Measurements from ENCODE around the gene SOCS3. TPM values are rescaled to one million over a fixed set of nuclear protein-coding genes. Genes with fewer than 3 reads are reported as not detected.

SOCS3 gene
- total and polyA plus RNA-seq, 10 of the 15 experiments (the other 5 are each of a cell fraction or from before 2014, with no cell fraction given) = 0.05 to 3.9 (median 1.0) TPM

- BruUV-seq (replicated peaks) = no TSS peak
- ATAC-seq (peak; percentile 46), FAIRE-seq (no peak), DNase-seq (ENCODE audit: low read depth, low spot score) (no peak)
- peak overlapping the region; percentile 43 for H2AFZ ChIP-seq (ENCODE audit: control insufficient read depth, low read depth, low read length)
- peak overlapping the region; percentile 80; the same call in 1 of the 2 replicates for H3K4me2 ChIP-seq (ENCODE audit: control insufficient read depth, insufficient read depth)
- no peaks in the 10 kb centered on the region for H3K9me3 ChIP-seq (replicated peaks; ENCODE audit: control insufficient read depth, insufficient read depth, low read length)
- intact Hi-C loops (cut with micrococcal nuclease; ENCODE audit: unreplicated experiment) (no loop called here), in situ Hi-C loops (cut with MboI) (no loop called here)
- no peak overlapping the region for H3K4me3 ChIP-seq
- ChIA-PET SMC1A (ENCODE audit: uncharacterized antibody, unreplicated experiment) (interaction anchor here (0.9 to 3.4 kb wide), 4 partner anchors 15 to 54 kb away, joined by 3 to 14 read pairs (median 7); no protein-coding TSS in a partner anchor), RAD21 (ENCODE audit: unreplicated experiment) (interaction anchor here (1.1 to 3.9 kb wide), 2 partner anchors 17 to 26 kb away, joined by 3 to 33 read pairs; no protein-coding TSS in a partner anchor), CTCF (interaction anchor here (1.1 to 2.5 kb wide), 2 partner anchors 26 to 54 kb away, joined by 6 to 12 read pairs; no protein-coding TSS in a partner anchor), POLR2A (interaction anchor here (1.2 to 3.1 kb wide), 4 partner anchors 13 to 28 kb away, joined by 4 to 14 read pairs (median 8); no protein-coding TSS in a partner anchor)
- no peaks in the 10 kb centered on the region for H4K20me1 ChIP-seq (ENCODE audit: control insufficient read depth, insufficient read depth)
- H3K36me3 ChIP-seq (ENCODE audit: control insufficient read depth in 2 of 2, insufficient read depth in 2 of 2, low read length in 1 of 2) = no peaks in the 10 kb centered on the region
- H3K4me1 ChIP-seq (ENCODE audit: control insufficient read depth, insufficient read depth, low read length) = peaks cover 53% of the 10 kb centered on the region
- no peak overlapping the region for H3K9ac ChIP-seq (ENCODE audit: control insufficient read depth, insufficient read depth, low read length)
- H3K27ac ChIP-seq (ENCODE audit: control insufficient read depth, insufficient read depth) = no peak overlapping the region
- TF ChIP-seq GABPA (IDR thresholded peaks at IDR 0.05; ENCODE audit: low read depth) (no peak), KAT2A (conservative IDR thresholded peaks at IDR 0.05; ENCODE audit: control insufficient read depth, low read depth, low read length) (no peak), POLR2AphosphoS2 (IDR thresholded peaks at IDR 0.05; ENCODE audit: low read depth, low read length) (no peak), IKZF1 (conservative IDR thresholded peaks at IDR 0.05) (no peak), RAD51 (IDR thresholded peaks at IDR 0.05) (no peak), ZNF384 (IDR thresholded peaks at IDR 0.05; ENCODE audit: borderline replicate concordance, low read depth, low read length) (no peak), NR2C2 (IDR thresholded peaks at IDR 0.05; ENCODE audit: borderline replicate concordance, control insufficient read depth, insufficient read length, low read depth) (no peak)
- TF ChIP-seq, protein P1, sequence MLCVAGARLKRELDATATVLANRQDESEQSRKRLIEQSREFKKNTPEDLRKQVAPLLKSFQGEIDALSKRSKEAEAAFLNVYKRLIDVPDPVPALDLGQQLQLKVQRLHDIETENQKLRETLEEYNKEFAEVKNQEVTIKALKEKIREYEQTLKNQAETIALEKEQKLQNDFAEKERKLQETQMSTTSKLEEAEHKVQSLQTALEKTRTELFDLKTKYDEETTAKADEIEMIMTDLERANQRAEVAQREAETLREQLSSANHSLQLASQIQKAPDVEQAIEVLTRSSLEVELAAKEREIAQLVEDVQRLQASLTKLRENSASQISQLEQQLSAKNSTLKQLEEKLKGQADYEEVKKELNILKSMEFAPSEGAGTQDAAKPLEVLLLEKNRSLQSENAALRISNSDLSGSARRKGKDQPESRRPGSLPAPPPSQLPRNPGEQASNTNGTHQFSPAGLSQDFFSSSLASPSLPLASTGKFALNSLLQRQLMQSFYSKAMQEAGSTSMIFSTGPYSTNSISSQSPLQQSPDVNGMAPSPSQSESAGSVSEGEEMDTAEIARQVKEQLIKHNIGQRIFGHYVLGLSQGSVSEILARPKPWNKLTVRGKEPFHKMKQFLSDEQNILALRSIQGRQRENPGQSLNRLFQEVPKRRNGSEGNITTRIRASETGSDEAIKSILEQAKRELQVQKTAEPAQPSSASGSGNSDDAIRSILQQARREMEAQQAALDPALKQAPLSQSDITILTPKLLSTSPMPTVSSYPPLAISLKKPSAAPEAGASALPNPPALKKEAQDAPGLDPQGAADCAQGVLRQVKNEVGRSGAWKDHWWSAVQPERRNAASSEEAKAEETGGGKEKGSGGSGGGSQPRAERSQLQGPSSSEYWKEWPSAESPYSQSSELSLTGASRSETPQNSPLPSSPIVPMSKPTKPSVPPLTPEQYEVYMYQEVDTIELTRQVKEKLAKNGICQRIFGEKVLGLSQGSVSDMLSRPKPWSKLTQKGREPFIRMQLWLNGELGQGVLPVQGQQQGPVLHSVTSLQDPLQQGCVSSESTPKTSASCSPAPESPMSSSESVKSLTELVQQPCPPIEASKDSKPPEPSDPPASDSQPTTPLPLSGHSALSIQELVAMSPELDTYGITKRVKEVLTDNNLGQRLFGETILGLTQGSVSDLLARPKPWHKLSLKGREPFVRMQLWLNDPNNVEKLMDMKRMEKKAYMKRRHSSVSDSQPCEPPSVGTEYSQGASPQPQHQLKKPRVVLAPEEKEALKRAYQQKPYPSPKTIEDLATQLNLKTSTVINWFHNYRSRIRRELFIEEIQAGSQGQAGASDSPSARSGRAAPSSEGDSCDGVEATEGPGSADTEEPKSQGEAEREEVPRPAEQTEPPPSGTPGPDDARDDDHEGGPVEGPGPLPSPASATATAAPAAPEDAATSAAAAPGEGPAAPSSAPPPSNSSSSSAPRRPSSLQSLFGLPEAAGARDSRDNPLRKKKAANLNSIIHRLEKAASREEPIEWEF (IDR thresholded peaks at IDR 0.05; ENCODE audit: insufficient replicate concordance, low read depth, low read length) = no peak
- H3K79me2 ChIP-seq (ENCODE audit: control insufficient read depth, insufficient read depth, low read length) = no peaks in the 10 kb centered on the region
- WGBS (ENCODE audit: insufficient coverage, insufficient replicate concordance, low lambda C conversion rate, missing lambda C conversion rate) = 29% methylated on average over 5 of the region's 5 CpGs
- H3K27me3 ChIP-seq (replicated peaks in 1 of 2; ENCODE audit: control insufficient read depth in 2 of 2, insufficient read depth in 2 of 2, low read length in 1 of 2) = no peaks in the 10 kb centered on the region
Observed at GRCh38 chr17:78343187-78343542, 16.7 kb downstream of the SOCS3 start.
